Stimulated activated CD4-positive, alpha-beta T cell treated with anti-CD3 and anti-CD28 coated beads, TNF-alpha, amount 100 ng/mL, for 1 hour (primary cell): ENCODE results near the gene VAPA.

Source experiments
- DNase-seq, 3 donors: peaks; one replicate each; pipeline ENCODE4 v3.0.0-alpha.2; 2020; ENCODE audit warnings: low read depth in 3 of 3, low spot score in 1 of 3

The VAPA gene

GRCh38 chr18:9913151-9913525 is 678 bp upstream of the VAPA start:
- DNase-seq = no peak

- no peak for DNase-seq
These were observed 443 bp downstream of the VAPA start for GRCh38 chr18:9914334-9914583.

DNA sequence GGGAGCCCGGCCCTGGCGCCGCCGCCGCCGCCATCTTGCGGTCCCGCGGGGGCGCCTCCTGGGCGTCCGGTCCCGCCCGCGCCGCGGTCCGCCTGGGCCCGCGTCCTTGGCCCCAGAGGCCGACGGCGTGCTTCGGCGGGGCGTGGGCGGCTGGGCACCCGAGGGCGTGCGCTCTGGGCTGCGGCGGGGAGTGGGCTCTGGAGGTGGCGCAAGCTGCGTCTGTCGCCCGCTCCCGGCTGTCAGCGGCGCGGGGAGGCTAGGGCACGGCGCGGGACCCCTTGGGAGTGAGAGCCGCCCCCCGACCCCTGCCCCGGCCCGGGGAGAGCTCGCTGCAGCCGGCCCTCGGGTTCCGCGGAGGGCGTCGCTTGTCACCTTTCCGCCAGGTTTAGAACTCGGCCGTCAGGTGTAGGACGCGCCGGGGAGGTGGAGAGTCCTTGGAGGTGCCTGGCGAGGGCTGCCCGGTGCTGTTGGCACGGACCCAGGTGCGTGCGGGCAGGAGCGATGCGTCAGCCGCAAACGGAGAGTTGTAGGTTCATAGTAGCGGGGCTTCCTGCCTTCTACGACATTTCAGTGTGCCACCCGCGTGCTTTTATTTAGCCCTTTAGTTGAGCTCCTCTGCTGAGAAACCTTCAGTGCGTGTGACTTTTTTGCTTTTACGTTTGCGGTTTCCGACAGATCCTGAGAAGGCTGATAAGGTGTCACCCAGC is 921 bp downstream of the VAPA start:
- peak; percentile 36 to 66 (median 50) for DNase-seq

GRCh38 chr18:9915291-9916076 is 1.7 kb downstream of the VAPA start:
- no peak for DNase-seq

DNA sequence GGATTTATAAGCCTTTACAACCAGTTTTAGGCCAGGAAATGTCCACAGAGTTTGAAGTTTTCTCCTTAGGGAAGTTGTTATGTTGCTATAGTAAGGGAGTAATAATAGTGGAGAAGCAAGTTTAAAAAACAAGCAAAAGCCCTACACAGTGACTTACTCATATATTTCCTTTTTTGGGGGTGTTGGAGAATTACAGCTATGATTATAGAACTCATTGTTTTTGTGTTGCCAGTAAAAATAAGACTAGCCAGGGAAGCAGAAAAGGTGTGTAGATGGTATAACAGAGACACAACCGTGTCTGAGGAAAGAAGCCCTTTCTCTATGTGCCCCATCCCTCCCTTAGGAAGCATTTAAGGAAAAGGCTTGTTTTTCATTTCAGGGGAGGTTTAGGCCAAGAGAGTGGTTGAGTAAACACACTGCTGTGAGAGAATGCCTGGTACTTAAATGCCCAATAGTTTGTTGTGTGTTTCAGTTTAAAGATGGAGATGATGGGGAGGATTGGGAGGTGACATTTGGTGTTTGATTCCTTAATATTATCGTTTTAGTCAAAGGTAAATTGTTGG is 2.3 kb downstream of the VAPA start:
- no peak for DNase-seq

DNA sequence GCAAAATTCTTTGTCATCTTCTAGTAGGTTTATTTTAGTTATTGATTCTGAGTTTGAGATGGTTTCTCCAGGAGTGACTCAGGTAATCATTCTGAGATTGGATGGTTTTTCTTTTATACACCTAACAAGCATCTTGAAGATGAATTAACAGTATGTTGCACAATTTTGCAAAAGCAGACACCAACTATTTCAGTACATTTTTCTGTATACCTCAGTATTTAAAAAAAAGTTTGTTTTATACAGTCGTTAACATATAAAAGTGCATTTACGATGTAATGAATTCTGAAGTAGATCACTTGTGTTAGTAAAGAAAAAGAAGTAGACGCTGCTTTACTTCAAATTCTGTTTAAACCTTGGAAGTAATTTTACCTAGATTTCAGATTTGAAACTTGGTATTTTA is 3.0 kb downstream of the VAPA start:
- DNase-seq = no peak

DNA sequence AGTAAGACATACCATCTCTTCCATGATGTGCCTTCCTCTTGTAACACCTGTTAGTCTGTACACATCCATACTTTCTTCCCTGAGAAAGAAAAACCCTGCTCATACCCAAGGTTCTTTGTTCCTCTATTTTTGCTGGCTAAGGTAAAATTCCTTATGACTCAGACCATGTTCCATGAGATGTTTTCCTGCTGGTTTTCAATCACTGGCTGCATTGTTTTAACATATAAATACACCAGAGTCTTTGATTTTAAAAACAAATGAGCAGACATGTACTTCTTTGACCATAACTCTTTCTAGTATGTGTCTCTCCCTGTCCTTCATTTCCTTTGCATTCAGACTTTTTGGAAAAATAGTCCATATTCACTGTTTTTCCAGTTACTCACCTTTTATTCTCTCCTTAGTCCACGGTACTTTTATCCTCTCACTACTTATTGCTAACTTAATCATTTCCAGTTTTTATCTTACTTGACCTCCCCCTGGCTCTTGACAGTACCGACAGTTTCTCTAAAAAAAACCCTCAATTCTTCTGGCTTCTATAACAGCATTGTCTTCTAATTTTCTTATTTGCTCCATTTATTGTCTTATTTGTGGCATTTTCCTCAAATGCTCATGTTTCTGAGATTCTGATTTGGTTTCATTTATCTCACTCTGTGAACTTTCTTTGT is 4.3 kb downstream of the VAPA start:
- no peak for DNase-seq

DNA sequence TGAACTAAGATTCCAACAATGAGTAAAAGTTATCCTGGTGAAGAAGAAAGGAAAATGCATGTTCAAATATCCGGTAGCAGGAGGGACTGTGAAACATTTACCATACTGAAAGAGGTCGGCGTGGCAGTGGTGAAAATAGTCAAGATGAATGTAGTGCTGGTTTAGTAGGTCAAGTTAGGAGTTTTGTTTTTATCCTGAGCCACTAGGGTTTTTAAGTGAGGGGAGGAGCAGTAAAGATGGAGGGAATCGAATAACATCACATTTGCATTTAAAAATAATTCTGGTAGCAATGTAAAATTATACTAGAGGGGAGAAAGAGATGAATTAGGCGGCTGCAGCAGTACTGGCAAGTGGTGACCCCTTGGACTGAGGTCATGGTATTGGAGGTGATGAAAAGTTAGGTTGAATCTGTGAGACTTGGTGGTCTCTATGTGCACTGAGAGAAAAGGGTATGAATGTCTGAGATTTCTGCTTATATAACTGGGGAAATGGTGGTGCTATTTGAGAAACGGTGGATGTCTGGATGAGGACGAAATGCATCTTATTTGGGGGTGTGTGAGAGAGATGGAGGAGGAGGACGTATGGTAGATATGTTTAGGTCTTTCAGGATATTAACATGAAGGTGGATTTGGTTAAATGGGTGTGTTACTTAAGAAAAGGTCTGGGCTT is 5.9 kb downstream of the VAPA start:
- no peak for DNase-seq

DNA sequence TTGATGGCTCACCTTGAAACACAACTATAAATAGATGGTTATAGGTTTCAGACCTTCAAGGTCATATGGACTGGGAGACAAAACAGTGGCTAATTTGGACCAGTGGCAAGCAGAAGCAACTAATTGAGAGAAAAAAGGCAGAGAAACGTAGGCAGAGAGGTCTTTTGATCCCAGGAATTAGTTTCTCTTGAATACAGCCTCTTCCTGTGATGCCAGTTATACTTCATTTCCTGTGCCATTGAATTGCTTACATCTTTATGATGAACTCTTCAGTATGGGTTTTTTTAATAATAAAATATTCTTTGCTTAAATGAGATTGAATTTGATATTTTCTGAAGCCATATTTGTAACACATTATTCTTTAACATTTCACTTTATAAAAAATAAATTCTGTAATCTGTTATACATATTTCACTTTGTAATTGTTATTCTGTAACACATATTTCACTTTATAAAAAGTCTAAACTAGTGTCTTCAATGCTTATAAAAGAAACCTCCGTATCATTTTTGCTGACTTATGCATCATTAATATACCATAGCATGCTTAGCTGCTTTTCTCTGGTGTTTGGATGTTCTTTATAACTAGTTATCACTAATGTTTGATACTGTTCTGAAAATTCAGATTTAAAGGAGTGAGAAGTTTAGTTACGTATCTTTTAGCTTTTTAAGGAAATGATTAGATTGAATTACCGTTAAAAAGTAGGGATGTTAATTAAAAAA is 8.9 kb downstream of the VAPA start:
- no peak for DNase-seq

GRCh38 chr18:9924371-9924943 is 10.6 kb downstream of the VAPA start:
- DNase-seq = no peak

DNA sequence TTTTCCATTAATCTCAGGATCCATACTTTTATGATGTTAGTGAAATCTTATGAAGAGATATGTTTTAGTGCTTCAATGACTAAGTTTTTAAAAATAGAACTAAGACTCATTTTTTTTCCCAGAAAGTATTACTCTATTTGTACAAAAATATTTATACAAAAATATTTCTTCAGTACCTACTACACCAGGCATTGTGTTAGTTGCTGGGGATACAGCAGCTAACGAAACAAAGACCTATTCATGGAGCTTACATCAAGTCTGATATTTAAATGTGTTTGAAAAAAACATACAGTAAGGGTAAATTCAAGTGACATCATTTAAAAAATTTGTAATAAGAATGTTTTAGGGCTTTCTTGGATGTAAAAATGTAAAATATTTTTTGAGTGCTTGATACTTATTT is 11.6 kb downstream of the VAPA start:
- no peak for DNase-seq

DNA sequence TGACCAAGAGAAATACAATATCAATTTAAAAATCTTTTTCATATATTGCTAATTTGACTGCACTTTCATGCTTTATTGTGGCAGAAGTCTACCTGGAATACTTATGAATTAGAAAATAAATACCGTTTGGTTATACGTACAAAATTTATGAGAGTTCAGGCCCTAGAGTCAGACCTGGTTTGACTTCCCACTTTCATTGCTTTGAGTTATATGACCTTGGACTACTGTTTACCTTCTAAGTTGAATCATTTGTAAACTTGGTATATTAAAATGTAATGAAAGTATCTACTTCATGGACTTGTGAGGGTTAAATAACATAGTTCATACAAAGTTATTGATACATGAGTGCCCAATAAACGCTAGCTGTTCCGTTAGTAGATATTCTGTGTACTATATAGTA is 12.0 kb downstream of the VAPA start:
- DNase-seq = no peak

DNA sequence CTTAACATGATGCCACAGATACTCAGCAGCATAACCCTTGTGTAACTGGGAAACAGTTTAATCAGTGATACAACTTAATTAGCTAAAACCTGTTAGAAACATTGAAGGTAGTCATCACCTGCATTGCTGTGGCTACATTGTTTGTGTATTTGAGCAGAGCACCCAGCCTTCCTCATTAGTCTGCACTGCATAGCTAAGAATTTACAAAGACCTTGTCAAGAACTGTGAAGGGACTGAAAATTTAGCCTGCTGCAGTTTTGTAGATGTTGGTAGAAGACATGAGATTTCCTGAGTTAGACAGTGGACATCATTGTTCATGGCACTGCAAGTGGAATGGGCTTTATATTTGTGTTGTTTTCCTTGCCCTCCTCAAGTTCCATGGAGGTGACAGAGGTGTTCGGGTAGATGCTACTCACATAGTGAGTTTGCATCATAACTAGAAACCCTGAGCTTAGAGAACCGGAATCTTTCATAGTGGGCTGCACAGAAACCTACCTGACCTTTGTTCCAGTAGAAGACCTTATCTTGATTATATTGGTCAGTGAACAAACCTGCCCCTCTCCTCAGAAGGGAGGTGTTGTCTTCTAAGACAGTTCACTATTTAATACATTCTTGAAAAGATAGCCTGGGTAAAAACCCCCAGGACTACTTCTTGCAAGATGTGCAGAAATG is 12.5 kb downstream of the VAPA start:
- no peak for DNase-seq

GRCh38 chr18:9926977-9927376 is 13.2 kb downstream of the VAPA start:
- DNase-seq = no peak

GRCh38 chr18:9927392-9928063 is 13.7 kb downstream of the VAPA start:
- no peak for DNase-seq

DNA sequence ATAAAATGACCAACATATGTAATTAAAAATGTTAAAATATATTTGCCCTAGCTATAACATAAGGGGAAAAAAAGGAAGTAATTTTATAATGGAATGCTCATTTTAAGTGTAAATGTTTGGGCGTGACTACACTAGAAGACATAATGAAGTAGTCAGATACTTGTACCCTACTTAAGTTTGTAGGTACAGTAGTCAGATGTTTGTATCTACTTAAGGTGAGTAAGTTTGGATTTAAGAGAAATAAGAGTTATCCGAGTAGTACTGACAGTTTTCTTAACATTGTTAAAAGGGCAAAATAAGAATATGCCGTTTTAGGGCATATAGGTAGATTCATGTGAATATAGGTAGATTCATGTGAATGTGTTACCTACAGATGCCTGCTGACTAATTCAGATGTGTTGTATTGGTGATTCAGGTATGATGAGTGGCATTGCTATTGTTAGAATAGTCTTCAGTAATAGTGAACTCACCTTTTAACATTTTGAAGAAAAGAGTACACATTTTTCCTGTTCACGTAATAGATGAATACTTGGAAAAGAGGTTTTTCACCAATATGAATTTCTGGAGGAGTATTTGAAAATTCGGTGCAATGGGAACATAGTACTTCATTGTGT is 14.9 kb downstream of the VAPA start:
- no peak for DNase-seq

DNA sequence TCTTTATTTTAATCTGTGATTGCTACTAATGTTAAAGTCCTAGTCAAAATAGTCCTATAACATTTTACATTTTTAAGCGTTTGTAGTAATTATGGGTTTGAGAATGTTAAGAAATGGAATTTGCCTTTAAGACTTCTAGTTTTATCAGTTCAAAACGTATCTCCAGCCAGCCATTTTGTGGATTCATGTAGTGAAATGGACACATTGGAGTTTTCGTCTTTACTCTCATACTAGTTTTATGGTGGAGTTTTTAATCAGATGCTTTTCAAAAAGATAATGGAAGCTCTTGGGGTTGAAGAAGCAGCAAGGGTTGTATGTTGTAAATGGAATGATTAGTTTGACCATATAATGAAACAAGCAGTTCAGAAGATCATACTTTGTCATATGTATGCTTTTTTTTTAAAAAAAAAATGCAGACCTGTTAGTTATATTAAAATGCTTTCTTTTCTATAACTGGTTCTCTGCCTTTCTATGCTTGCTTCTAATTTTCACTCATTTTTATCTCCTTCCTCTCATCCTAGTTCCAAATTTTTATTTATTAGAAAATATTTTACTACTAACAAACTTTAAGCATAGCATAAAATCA is 16.6 kb downstream of the VAPA start:
- DNase-seq = no peak

- no peak for DNase-seq
These were observed 17.3 kb downstream of the VAPA start for GRCh38 chr18:9931146-9931545.

- DNase-seq = no peak
These were observed 17.9 kb downstream of the VAPA start for GRCh38 chr18:9931678-9932077.
